Activated CD4-positive, alpha-beta memory T cell treated with anti-CD3 and anti-CD28 coated beads, Interleukin-2, amount 10 ng/mL, durations not matched to agents 7 days and 5 days (primary cell): ENCODE measurements around the gene ANGPT4. TPM values are rescaled to one million over a fixed set of nuclear protein-coding genes. Genes with fewer than 3 reads are reported as not detected.
"Not testable (repeated sequence)": the region's sequence is repeated elsewhere in the genome, so short reads cannot be mapped to it uniquely, and the experiment has no call there.

Experiments
- CTCF ChIA-PET: fragments of 350-600 bp; sonication (Branson Sonifier 250); formaldehyde crosslinking; loops from one replicate; lab custom pipeline; 2021; ENCODE audit warnings: antibody characterized with exemption, inconsistent platforms; lab: Charles Lee
- POLR2A ChIA-PET: fragments of 350-600 bp; sonication (Branson Sonifier 250); formaldehyde crosslinking; loops from one replicate; lab custom pipeline; 2021; ENCODE audit warnings: antibody characterized with exemption; lab: Charles Lee
- DNase-seq: peaks from one replicate; pipeline ENCODE4 v3.0.0-alpha.2; 2020
- H3K27ac Mint-ChIP-seq: one replicate; pipeline ENCODE4 v1.8.0; 2021; ENCODE audit warnings: mild to moderate bottlenecking, mixed read lengths
- H3K27me3 Mint-ChIP-seq: one replicate; pipeline ENCODE4 v1.8.0; 2021; ENCODE audit warnings: mixed read lengths
- H3K36me3 Mint-ChIP-seq: one replicate; pipeline ENCODE4 v1.8.0; 2021; ENCODE audit warnings: low read depth, mixed read lengths
- H3K4me1 Mint-ChIP-seq: one replicate; pipeline ENCODE4 v1.8.0; 2021; ENCODE audit warnings: mixed read lengths
- H3K4me3 Mint-ChIP-seq: one replicate; pipeline ENCODE4 v1.8.0; 2021; ENCODE audit warnings: mild to moderate bottlenecking, mixed read lengths
- H3K9me3 Mint-ChIP-seq: one replicate; pipeline ENCODE4 v1.8.0; 2021; ENCODE audit warnings: mixed read lengths
- total RNA-seq, 2 experiments: library from RNA; stranded (reverse); gene quantifications; one replicate each; pipeline ENCODE4 v1.2.3, GENCODE V29; 2021

The ANGPT4 gene
- total RNA-seq, 2 experiments from 2014 or later, result not detected

GRCh38 chr20:855466-856360 is 60.4 kb downstream of the ANGPT4 start:
- ChIA-PET CTCF (no interaction called here), POLR2A (interaction anchor here (1.0 to 2.2 kb wide), 3 partner anchors 9 to 21 kb away, joined by 3 to 11 read pairs (median 5); partner anchors contain the start of gene FAM110A)
- no peak for DNase-seq

GRCh38 chr20:854601-855000 is 61.5 kb downstream of the ANGPT4 start:
- H3K4me3 Mint-ChIP-seq, result no peak overlapping the region
- H3K27me3 Mint-ChIP-seq, result no peaks in the 10 kb centered on the region
- H3K27ac Mint-ChIP-seq, result peak overlapping the region; percentile 1
- POLR2A ChIA-PET, result interaction anchor here (2.2 kb wide), 1 partner anchor 20 kb away, joined by 11 read pairs; the partner anchor contains the start of gene FAM110A
- H3K9me3 Mint-ChIP-seq, result peaks cover 6% of the 10 kb centered on the region
- CTCF ChIA-PET, result no interaction called here
- H3K4me1 Mint-ChIP-seq, result peaks cover 93% of the 10 kb centered on the region
- H3K36me3 Mint-ChIP-seq, result peaks cover 40% of the 10 kb centered on the region
- DNase-seq, result no peak

More at GRCh38 chr20:855466-856360, 60.4 kb downstream of the ANGPT4 start:
- peaks cover 93% of the 10 kb centered on the region for H3K4me1 Mint-ChIP-seq
- H3K27me3 Mint-ChIP-seq, result no peaks in the 10 kb centered on the region
- peaks cover 32% of the 10 kb centered on the region for H3K36me3 Mint-ChIP-seq
- peaks cover 2% of the 10 kb centered on the region for H3K9me3 Mint-ChIP-seq
- H3K27ac Mint-ChIP-seq, result peak overlapping the region; percentile 70
- peak overlapping the region; percentile 10 for H3K4me3 Mint-ChIP-seq

- H3K27ac Mint-ChIP-seq, result peak overlapping the region; percentile 13
- CTCF ChIA-PET, result interaction anchor here (0.7 kb wide), 1 partner anchor 20 kb away, joined by 3 read pairs; the partner anchor contains the start of gene FAM110A
- H3K36me3 Mint-ChIP-seq, result peaks cover 44% of the 10 kb centered on the region
- H3K4me3 Mint-ChIP-seq, result no peak overlapping the region
- no peaks in the 10 kb centered on the region for H3K27me3 Mint-ChIP-seq
- H3K9me3 Mint-ChIP-seq, result peaks cover 6% of the 10 kb centered on the region
- DNase-seq, result no peak
- H3K4me1 Mint-ChIP-seq, result peaks cover 83% of the 10 kb centered on the region
- POLR2A ChIA-PET, result interaction anchor here (2.2 kb wide), 1 partner anchor 19 kb away, joined by 11 read pairs; the partner anchor contains the start of gene FAM110A
Measured at GRCh38 chr20:853406-853996, 62.6 kb downstream of the ANGPT4 start.

- peaks cover 72% of the 10 kb centered on the region for H3K4me1 Mint-ChIP-seq
- CTCF ChIA-PET, H3K27me3 Mint-ChIP-seq, DNase-seq, H3K4me3 Mint-ChIP-seq, H3K9me3 Mint-ChIP-seq, H3K27ac Mint-ChIP-seq: not testable (repeated sequence)
- peaks cover 50% of the 10 kb centered on the region for H3K36me3 Mint-ChIP-seq
- POLR2A ChIA-PET, result interaction anchor here (6.7 kb wide), 1 partner anchor 14 kb away, joined by 92 read pairs; the partner anchor contains the start of gene FAM110A
Measured at GRCh38 chr20:848731-849130, 67.4 kb downstream of the ANGPT4 start.

GRCh38 chr20:848193-848592 is 67.9 kb downstream of the ANGPT4 start:
- DNase-seq, result no peak
- no peak overlapping the region for H3K4me3 Mint-ChIP-seq
- POLR2A ChIA-PET, result interaction anchor here (6.7 kb wide), 1 partner anchor 14 kb away, joined by 92 read pairs; the partner anchor contains the start of gene FAM110A
- H3K4me1 Mint-ChIP-seq, result peaks cover 69% of the 10 kb centered on the region
- H3K27me3 Mint-ChIP-seq, result no peaks in the 10 kb centered on the region
- peak overlapping the region; percentile 31 for H3K27ac Mint-ChIP-seq
- peaks cover 6% of the 10 kb centered on the region for H3K9me3 Mint-ChIP-seq
- CTCF ChIA-PET, result interaction anchor here (0.9 kb wide), 1 partner anchor 30 kb away, joined by 4 read pairs; no protein-coding TSS in a partner anchor
- peaks cover 49% of the 10 kb centered on the region for H3K36me3 Mint-ChIP-seq

GRCh38 chr20:846894-847278 is 69.2 kb downstream of the ANGPT4 start:
- POLR2A ChIA-PET, result interaction anchor here (1.0 to 6.7 kb wide), 5 partner anchors 9 to 17 kb away, joined by 5 to 92 read pairs (median 11); partner anchors contain the start of gene FAM110A
- H3K4me1 Mint-ChIP-seq, result peaks cover 64% of the 10 kb centered on the region

GRCh38 chr20:845941-846893 is 69.9 kb downstream of the ANGPT4 start:
- H3K9me3 Mint-ChIP-seq, result peaks cover 6% of the 10 kb centered on the region
- H3K36me3 Mint-ChIP-seq, result peaks cover 35% of the 10 kb centered on the region
- ChIA-PET POLR2A (interaction anchor here (1.0 to 6.7 kb wide), 5 partner anchors 8 to 16 kb away, joined by 5 to 92 read pairs (median 11); partner anchors contain the start of gene FAM110A), CTCF (interaction anchor here (0.8 to 2.8 kb wide), 9 partner anchors 12 to 110 kb away, joined by 3 to 14 read pairs (median 4); partner anchors contain the start of gene FAM110A)
- H3K27ac Mint-ChIP-seq, result peak overlapping the region; percentile 87
- no peaks in the 10 kb centered on the region for H3K27me3 Mint-ChIP-seq
- peak overlapping the region; percentile 89 for H3K4me3 Mint-ChIP-seq
- peaks cover 60% of the 10 kb centered on the region for H3K4me1 Mint-ChIP-seq
- DNase-seq, result no peak

More at GRCh38 chr20:846894-847278, 69.2 kb downstream of the ANGPT4 start:
- CTCF ChIA-PET, result interaction anchor here (0.8 to 1.7 kb wide), 8 partner anchors 12 to 109 kb away, joined by 3 to 13 read pairs (median 4); partner anchors contain the start of gene FAM110A
- Mint-ChIP-seq H3K9me3 (peaks cover 6% of the 10 kb centered on the region), H3K36me3 (peaks cover 39% of the 10 kb centered on the region), H3K4me3 (peak overlapping the region; percentile 89), H3K27me3 (no peaks in the 10 kb centered on the region), H3K27ac (peak overlapping the region; percentile 87)
- peak; percentile 73 for DNase-seq

- no peak for DNase-seq
- Mint-ChIP-seq H3K4me1 (peaks cover 56% of the 10 kb centered on the region), H3K27ac (peak overlapping the region; percentile 87), H3K27me3 (no peaks in the 10 kb centered on the region), H3K9me3 (peaks cover under 1% of the 10 kb centered on the region), H3K36me3 (peaks cover 29% of the 10 kb centered on the region), H3K4me3 (peak overlapping the region; percentile 89)
- ChIA-PET CTCF (interaction anchor here (2.8 kb wide), 1 partner anchor 12 kb away, joined by 14 read pairs; the partner anchor contains the start of gene FAM110A), POLR2A (interaction anchor here (0.9 to 6.7 kb wide), 4 partner anchors 11 to 277 kb away, joined by 3 to 92 read pairs (median 8); partner anchors contain the start of gene FAM110A)
Measured at GRCh38 chr20:845226-845868, 70.8 kb downstream of the ANGPT4 start.

- Mint-ChIP-seq H3K9me3 (no peaks in the 10 kb centered on the region), H3K4me1 (peaks cover 54% of the 10 kb centered on the region), H3K36me3 (peaks cover 30% of the 10 kb centered on the region), H3K27me3 (no peaks in the 10 kb centered on the region), H3K27ac (peak overlapping the region; percentile 69), H3K4me3 (peak overlapping the region; percentile 89)
- CTCF ChIA-PET, result interaction anchor here (0.6 to 2.8 kb wide), 8 partner anchors 11 to 766 kb away, joined by 3 to 14 read pairs (median 3); partner anchors contain the start of gene FAM110A
- POLR2A ChIA-PET, result interaction anchor here (0.8 to 6.7 kb wide), 6 partner anchors 10 to 277 kb away, joined by 3 to 92 read pairs (median 4); partner anchors contain the start of gene FAM110A
- DNase-seq, result peak; percentile 91
Measured at GRCh38 chr20:844473-845225, 71.5 kb downstream of the ANGPT4 start.

GRCh38 chr20:843912-844311 is 72.2 kb downstream of the ANGPT4 start:
- Mint-ChIP-seq H3K9me3 (no peaks in the 10 kb centered on the region), H3K4me1 (peaks cover 56% of the 10 kb centered on the region), H3K36me3 (peaks cover 35% of the 10 kb centered on the region), H3K27me3 (no peaks in the 10 kb centered on the region), H3K4me3 (no peak overlapping the region), H3K27ac (peak overlapping the region; percentile 69)
- CTCF ChIA-PET, result interaction anchor here (0.6 to 2.8 kb wide), 9 partner anchors 11 to 766 kb away, joined by 3 to 14 read pairs (median 3); partner anchors contain the start of gene FAM110A
- POLR2A ChIA-PET, result interaction anchor here (0.8 to 6.7 kb wide), 4 partner anchors 10 to 38 kb away, joined by 3 to 92 read pairs (median 4); partner anchors contain the start of gene FAM110A
- no peak for DNase-seq
